Hematopoietic multipotent progenitor cell treated with erythropoietin and hydrocortisone succinate and interleukin-3 and kit ligand, for 8 days (in vitro differentiated cells): ENCODE results near the gene ZNF496.

Experiments used
- DNase-seq: peaks from one replicate; pipeline ENCODE4 v3.0.0-alpha.2; 2015

ZNF496 gene

GRCh38 chr1:247326411-247327130 lies 5.1 kb downstream of the ZNF496 start:
- no peak for DNase-seq

GRCh38 chr1:247324923-247325322 lies 6.7 kb downstream of the ZNF496 start:
- DNase-seq, result no peak

- no peak for DNase-seq
Observed at GRCh38 chr1:247324204-247324787, 7.4 kb downstream of the ZNF496 start.

GRCh38 chr1:247322849-247323586 lies 8.6 kb downstream of the ZNF496 start:
- DNase-seq, result no peak

- DNase-seq, result no peak
Observed at GRCh38 chr1:247322442-247322841, 9.2 kb downstream of the ZNF496 start.

GRCh38 chr1:247317702-247318101 lies 14.0 kb downstream of the ZNF496 start:
- no peak for DNase-seq

- no peak for DNase-seq
Observed at GRCh38 chr1:247316590-247317197, 15.0 kb downstream of the ZNF496 start.

GRCh38 chr1:247304031-247304430 lies 27.6 kb downstream of the ZNF496 start:
- DNase-seq, result no peak

- no peak for DNase-seq
Observed at GRCh38 chr1:247303216-247303615, 28.5 kb downstream of the ZNF496 start.

- no peak for DNase-seq
Observed at GRCh38 chr1:247301176-247301540, 30.5 kb downstream of the ZNF496 start.

GRCh38 chr1:247300491-247301175 lies 31.0 kb downstream of the ZNF496 start:
- no peak for DNase-seq

- no peak for DNase-seq
Observed at GRCh38 chr1:247299723-247300381, 31.8 kb downstream of the ZNF496 start.

- DNase-seq, result no peak
Observed at GRCh38 chr1:247298701-247299100, 33.0 kb downstream of the ZNF496 start.

GRCh38 chr1:247298124-247298481 lies 33.6 kb downstream of the ZNF496 start:
- DNase-seq, result no peak

GRCh38 chr1:247297263-247298123 lies 34.2 kb downstream of the ZNF496 start:
- no peak for DNase-seq

GRCh38 chr1:247296599-247297180 lies 35.0 kb downstream of the ZNF496 start:
- DNase-seq, result peak; percentile 7

- no peak for DNase-seq
Observed at GRCh38 chr1:247295746-247296145, 35.9 kb downstream of the ZNF496 start.

- no peak for DNase-seq
Observed at GRCh38 chr1:247295274-247295684, 36.4 kb downstream of the ZNF496 start.

GRCh38 chr1:247294282-247294681 lies 37.4 kb downstream of the ZNF496 start:
- DNase-seq, result no peak

- DNase-seq, result no peak
Observed at GRCh38 chr1:247293047-247293446, 38.6 kb downstream of the ZNF496 start.
